Hematopoietic multipotent progenitor cell treated with erythropoietin and hydrocortisone succinate and interleukin-3 and kit ligand, for 8 days (in vitro differentiated cells): ENCODE data around the gene ABL2.
A peak's percentile ranks its signal among the peaks of the same experiment; 100 is the strongest.
"Not testable (repeated sequence)": the region's sequence is repeated elsewhere in the genome, so short reads cannot be mapped to it uniquely, and the experiment has no call there.

Source experiments
- DNase-seq: peaks from one replicate; pipeline ENCODE4 v3.0.0-alpha.2; 2015

Gene ABL2

GRCh38 chr1:179229214-179230140 lies at the start of gene ABL2:
Gene ABL2, minus strand, starts transcription at chr1:179229677. Its CDS starts 280 bp downstream, at chr1:179229397.
- peak; percentile 27 for DNase-seq

GRCh38 chr1:179278920-179279319 lies 49.4 kb upstream of the ABL2 start:
- DNase-seq: no peak

- peak; percentile 16 for DNase-seq
Measured at GRCh38 chr1:179274424-179274823, 44.9 kb upstream of the ABL2 start.

GRCh38 chr1:179269071-179269470 lies 39.6 kb upstream of the ABL2 start:
- no peak for DNase-seq

GRCh38 chr1:179264507-179264906 lies 35.0 kb upstream of the ABL2 start:
- no peak for DNase-seq

GRCh38 chr1:179263121-179263520 lies 33.6 kb upstream of the ABL2 start:
- DNase-seq: no peak

GRCh38 chr1:179262183-179262582 lies 32.7 kb upstream of the ABL2 start:
- DNase-seq: no peak

- no peak for DNase-seq
Measured at GRCh38 chr1:179253286-179253972, 24.0 kb upstream of the ABL2 start.

- DNase-seq: no peak
Measured at GRCh38 chr1:179252606-179253005, 23.1 kb upstream of the ABL2 start.

- DNase-seq: no peak
Measured at GRCh38 chr1:179251675-179252074, 22.2 kb upstream of the ABL2 start.

- DNase-seq: no peak
Measured at GRCh38 chr1:179247923-179248322, 18.4 kb upstream of the ABL2 start.

GRCh38 chr1:179245426-179245825 lies 15.9 kb upstream of the ABL2 start:
- DNase-seq: not testable (repeated sequence)

- no peak for DNase-seq
Measured at GRCh38 chr1:179241530-179242097, 12.1 kb upstream of the ABL2 start.

- no peak for DNase-seq
Measured at GRCh38 chr1:179237222-179237621, 7.7 kb upstream of the ABL2 start.

GRCh38 chr1:179234863-179235262 lies 5.4 kb upstream of the ABL2 start:
- no peak for DNase-seq

- DNase-seq: no peak
Measured at GRCh38 chr1:179231923-179232322, 2.4 kb upstream of the ABL2 start.

GRCh38 chr1:179230721-179231120 lies 1.2 kb upstream of the ABL2 start:
- no peak for DNase-seq

GRCh38 chr1:179230251-179230650 lies 774 bp upstream of the ABL2 start:
- no peak for DNase-seq

GRCh38 chr1:179228783-179229213 lies 679 bp downstream of the ABL2 start:
- DNase-seq: no peak

- DNase-seq: no peak
Measured at GRCh38 chr1:179226738-179227137, 2.7 kb downstream of the ABL2 start.

GRCh38 chr1:179224466-179224865 lies 5.0 kb downstream of the ABL2 start:
- not testable (repeated sequence) for DNase-seq

- not testable (repeated sequence) for DNase-seq
Measured at GRCh38 chr1:179221121-179221520, 8.4 kb downstream of the ABL2 start.

- DNase-seq: peak; percentile 74
Measured at GRCh38 chr1:179217943-179218507, 11.5 kb downstream of the ABL2 start.
